SK-N-MC (cell line): Measurements from ENCODE around the gene ATP5F1D.

Source experiments
- DNase-seq: peaks from one replicate; pipeline ENCODE4 v3.0.0-alpha.2; 2011; ENCODE audit warnings: low read depth, low spot score
- H3K27ac ChIP-seq: fragments of 200-600 bp; sonication (generic); 2 replicates; pipeline ENCODE4 v1.5.1; 2016; ENCODE audit warnings: mixed run types
- H3K36me3 ChIP-seq: fragments of 200-600 bp; sonication (generic); 2 replicates; pipeline ENCODE4 v1.6.1; 2017; ENCODE audit warnings: antibody characterized with exemption, low read length, mixed read lengths; ENCODE audit not compliant: insufficient read depth
- H3K4me3 ChIP-seq: fragments of 200-600 bp; sonication (generic); 2 replicates; pipeline ENCODE4 v1.5.1; 2016
- H3K9ac ChIP-seq: fragments of 200-600 bp; sonication (generic); 2 replicates; pipeline ENCODE4 v1.8.0; 2017; ENCODE audit warnings: mixed run types, mixed read lengths; ENCODE audit not compliant: insufficient read length
- H3K9me3 ChIP-seq: fragments of 200-600 bp; sonication (generic); 2 replicates; pipeline ENCODE4 v1.6.1; 2017; ENCODE audit warnings: low read depth, mild to moderate bottlenecking, antibody characterized with exemption, low read length, moderate library complexity, mixed read lengths
- EZH2 ChIP-seq: fragments of 200-600 bp; sonication (generic); IDR thresholded peaks from one replicate; pipeline ENCODE4 v1.6.1; 2017; ENCODE audit warnings: antibody characterized with exemption
- FOXP2 ChIP-seq: optimal IDR thresholded peaks from 2 replicates; pipeline ENCODE3; 2011; ENCODE audit warnings: mild to moderate bottlenecking, moderate library complexity; ENCODE audit not compliant: insufficient read depth; ENCODE audit errors: extremely low read length, control extremely low read depth
- POLR2AphosphoS5 ChIP-seq: IDR thresholded peaks from 2 replicates; pipeline ENCODE4 v1.6.1; 2012; ENCODE audit warnings: mild to moderate bottlenecking, low read depth, low read length, borderline replicate concordance

ATP5F1D gene

DNA sequence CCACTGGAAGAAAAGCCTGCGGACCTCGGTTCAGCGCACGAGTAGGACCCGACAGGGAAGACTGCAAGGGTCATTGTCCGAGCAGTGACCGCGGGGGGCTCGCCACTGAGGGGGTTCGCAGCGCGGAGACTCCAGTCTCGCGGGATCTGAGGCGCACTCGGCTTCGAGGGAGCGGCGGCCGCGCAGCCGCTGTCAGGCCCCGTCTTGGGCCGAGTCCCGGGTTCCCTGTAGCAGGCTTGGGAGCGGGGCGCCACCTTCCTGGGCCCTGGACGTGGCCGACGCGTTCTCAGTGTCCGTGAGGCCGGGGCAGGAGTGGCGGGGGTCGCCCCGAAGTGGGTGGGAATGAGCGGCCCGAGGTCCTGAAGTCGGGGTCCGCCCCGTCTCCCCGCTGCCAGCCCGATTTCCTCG lies 33.3 kb downstream of the ATP5F1D start:
- H3K4me3 ChIP-seq = peak overlapping the region; percentile 93
- TF ChIP-seq POLR2AphosphoS5 (no peak), EZH2 (no peak), FOXP2 (no peak)
- H3K9me3 ChIP-seq = no peaks in the 10 kb centered on the region
- peaks cover 51% of the 10 kb centered on the region for H3K36me3 ChIP-seq
- peak overlapping the region; percentile 90 for H3K9ac ChIP-seq
- H3K27ac ChIP-seq = peak overlapping the region; percentile 98
- DNase-seq = no peak

DNA sequence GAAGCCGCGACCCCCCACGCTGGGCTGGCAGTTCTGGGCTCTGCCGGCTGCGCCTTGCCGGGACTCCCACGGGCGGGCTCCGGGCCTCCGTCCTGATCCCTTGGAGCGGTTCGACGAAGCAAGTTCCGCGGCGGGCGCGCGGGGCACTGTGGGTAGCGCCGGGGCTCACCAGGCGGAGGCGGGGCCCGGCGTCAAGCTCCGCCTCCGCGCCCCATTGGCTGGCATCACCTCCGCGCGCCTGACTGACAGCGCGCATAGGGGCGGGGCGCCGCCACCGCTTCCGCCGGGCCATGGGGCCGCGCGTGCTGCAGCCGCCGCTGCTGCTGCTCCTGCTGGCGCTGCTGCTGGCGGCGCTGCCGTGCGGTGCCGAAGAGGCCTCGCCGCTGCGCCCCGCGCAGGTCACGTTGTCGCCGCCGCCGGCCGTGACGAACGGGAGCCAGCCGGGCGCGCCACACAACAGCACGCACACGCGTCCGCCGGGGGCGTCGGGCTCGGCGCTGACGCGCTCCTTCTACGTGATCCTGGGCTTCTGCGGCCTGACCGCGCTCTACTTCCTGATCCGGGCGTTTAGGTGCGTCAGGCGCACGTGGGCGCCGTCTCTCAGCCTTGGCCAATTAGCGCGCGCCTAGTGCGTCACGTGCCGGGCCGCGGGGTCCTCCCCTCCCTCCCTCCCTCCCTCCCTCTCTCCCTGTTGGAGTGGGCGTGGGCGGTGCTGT lies 33.9 kb downstream of the ATP5F1D start, which contains the start of gene FAM174C:
Gene FAM174C, plus strand, starts transcription at position 271 of the 716 bp plus-strand sequence. Its CDS starts 20 bp downstream, at position 291.
- peak; percentile 82 for TF ChIP-seq POLR2AphosphoS5
- no peak for TF ChIP-seq EZH2
- TF ChIP-seq FOXP2 = no peak
- H3K9ac ChIP-seq = peak within 1 kb of the TSS; percentile 94
- H3K4me3 ChIP-seq = peak within 1 kb of the TSS; percentile 93
- H3K36me3 ChIP-seq = peaks cover 46% of the 10 kb centered on the region
- peak within 1 kb of the TSS; percentile 98 for H3K27ac ChIP-seq
- H3K9me3 ChIP-seq = no peaks in the 10 kb centered on the region
- DNase-seq = peak; percentile 86

DNA sequence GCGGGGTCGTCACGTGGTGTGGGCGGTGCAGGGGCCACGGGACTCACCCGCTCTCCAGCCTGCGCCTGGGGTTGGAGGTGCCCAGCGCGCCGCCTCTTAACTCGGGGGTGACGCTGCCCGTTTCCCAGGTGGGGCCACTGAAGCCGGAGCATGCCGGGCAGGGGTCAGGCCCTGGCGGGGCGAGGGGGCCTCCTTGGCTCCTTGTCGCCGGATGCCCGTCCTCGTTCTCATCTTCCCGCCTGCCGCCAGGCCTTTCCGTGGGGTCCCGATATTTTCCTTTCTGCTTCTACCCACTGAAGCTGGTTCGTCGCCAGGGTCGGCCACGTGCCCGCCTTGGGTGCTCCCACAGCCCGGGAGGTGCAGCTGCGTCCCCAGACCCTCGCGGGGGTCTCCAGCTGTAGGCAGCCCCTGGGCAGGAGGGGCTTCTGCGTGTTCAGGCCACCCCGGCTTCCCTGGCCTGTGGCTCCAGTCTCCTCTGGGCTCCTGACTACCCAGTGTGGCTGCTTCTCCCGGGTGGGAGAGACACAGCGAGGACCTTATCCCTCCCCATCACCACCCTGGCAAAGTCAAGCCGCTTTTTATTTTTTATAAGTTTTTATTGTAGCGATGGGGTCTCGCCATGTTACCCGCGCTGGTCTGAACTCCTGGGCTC lies 34.6 kb downstream of the ATP5F1D start:
- no peak for DNase-seq
- peaks cover 40% of the 10 kb centered on the region for H3K36me3 ChIP-seq
- peak overlapping the region; percentile 73 for H3K27ac ChIP-seq
- H3K9ac ChIP-seq = peak overlapping the region; percentile 94
- TF ChIP-seq POLR2AphosphoS5 (0 out of 2 replicates have a peak, but pooled peaks have one; percentile 45), FOXP2 (no peak)
- peak overlapping the region; percentile 93 for H3K4me3 ChIP-seq
- H3K9me3 ChIP-seq = no peaks in the 10 kb centered on the region

DNA sequence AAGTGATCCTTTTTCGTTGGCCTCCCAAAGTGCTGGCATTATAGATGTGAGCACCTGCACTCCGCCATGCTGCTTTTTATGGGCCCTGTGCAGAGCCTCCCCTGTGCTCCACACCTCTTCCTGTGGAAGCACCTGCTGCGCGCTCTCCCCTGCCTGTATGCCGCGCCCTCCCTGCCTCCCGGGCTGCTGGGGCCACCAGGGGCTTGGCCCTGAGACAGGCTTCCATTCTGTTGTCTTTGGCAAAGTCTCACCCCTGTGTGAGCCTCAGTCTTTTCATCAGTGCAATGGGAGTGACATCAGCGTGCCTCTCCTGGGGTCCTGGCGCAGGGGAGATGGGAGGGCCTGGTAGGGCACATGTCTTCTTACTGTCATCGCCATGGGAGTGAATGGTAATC lies 35.1 kb downstream of the ATP5F1D start:
- Histone ChIP-seq H3K9ac (peak overlapping the region; percentile 94), H3K36me3 (peaks cover 34% of the 10 kb centered on the region), H3K27ac (no peak overlapping the region), H3K9me3 (no peaks in the 10 kb centered on the region), H3K4me3 (peak overlapping the region; percentile 93)
- TF ChIP-seq EZH2 (no peak), POLR2AphosphoS5 (no peak), FOXP2 (no peak)
- DNase-seq = no peak

DNA sequence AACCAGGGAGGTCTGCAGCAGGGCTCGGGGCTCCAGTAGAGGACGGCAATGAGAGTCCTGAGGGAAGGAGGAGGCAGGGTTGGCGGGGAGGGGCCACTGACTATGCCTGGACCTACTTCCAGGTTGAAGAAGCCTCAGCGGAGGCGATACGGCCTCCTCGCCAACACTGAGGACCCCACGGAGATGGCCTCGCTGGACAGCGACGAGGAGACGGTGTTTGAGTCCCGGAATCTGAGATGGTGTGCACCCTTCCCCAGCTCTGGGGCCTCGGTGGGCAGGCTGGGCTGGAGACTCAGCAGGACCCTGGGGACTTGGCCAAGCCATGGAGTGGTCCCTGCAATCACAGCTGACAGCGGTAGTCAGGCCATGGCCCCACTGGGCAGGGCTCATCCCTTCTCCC lies 35.5 kb downstream of the ATP5F1D start:
- peaks cover 30% of the 10 kb centered on the region for H3K36me3 ChIP-seq
- no peak overlapping the region for H3K4me3 ChIP-seq
- H3K9me3 ChIP-seq = no peaks in the 10 kb centered on the region
- H3K9ac ChIP-seq = no peak overlapping the region
- no peak overlapping the region for H3K27ac ChIP-seq
- no peak for DNase-seq
- TF ChIP-seq FOXP2 = no peak
- TF ChIP-seq EZH2 = no peak
- no peak for TF ChIP-seq POLR2AphosphoS5

DNA sequence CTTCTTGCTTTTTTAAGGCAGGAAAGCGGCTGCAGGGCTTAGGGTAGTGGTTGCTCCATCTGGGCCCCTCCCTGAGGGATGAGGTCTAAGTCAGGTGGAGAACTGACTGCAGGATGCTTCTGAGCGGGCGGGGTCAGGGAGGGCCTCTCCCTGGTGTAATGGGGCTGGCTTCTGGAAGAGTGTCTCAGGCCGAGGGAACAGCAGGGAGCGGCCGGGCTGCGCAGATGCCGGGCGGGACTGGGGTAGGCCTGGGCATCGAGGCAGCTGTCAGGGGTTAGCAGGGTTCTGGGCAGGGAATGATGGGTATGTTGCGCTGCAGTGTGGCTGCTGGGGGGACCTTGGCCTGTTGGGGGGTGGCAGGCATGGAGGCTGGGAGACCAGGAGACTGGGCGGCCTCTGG lies 36.5 kb downstream of the ATP5F1D start:
- Histone ChIP-seq H3K9ac (no peak overlapping the region), H3K4me3 (no peak overlapping the region), H3K36me3 (peaks cover 20% of the 10 kb centered on the region), H3K27ac (no peak overlapping the region), H3K9me3 (no peaks in the 10 kb centered on the region)
- DNase-seq = no peak
- no peak for TF ChIP-seq FOXP2
- TF ChIP-seq EZH2 = no peak

DNA sequence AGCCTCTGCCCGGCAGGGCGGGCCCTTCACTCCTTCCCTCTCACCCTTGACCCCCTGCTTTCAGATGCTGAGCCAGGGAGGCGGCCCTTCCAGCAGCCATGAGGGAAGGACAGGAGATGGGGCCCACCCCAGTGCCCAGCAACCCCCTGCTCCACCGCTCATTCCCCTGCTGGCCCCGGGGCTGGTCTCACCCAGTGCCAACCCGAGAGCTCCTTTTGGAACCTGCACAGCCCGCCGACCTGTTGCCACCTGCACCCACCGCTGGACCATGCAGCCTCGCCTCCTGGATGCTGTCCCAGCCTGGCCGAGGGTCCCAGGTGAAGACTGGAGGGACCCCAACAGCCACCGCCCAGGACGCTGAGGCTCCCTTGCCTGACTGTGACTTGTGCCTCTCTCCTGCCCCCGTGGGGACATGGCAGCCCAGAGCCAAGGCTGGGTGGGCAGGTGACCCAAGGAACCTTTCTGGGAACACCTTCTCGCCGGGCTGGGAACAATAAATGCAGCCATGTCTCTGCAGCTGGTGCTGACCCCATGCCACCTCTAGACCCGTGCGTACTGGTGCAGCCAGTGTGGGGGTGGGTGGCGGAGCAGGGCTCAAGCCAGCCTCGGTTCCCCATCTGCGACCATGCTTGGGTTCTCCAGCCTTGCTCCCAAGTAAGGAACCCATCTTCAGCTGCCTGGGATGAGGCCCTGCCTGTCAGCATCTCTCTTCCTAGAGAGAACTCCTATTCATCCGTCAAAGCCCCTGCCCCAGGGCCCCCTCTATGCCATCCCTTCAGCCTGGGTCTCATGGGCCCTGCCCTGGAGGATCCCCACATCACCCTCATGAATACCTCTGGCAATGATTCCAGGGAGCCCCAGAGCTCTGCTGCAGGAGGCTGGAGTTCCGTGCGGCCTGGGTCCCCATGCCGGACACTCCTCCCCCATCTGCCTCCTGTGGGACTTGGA lies 37.4 kb downstream of the ATP5F1D start:
- Histone ChIP-seq H3K27ac (no peak overlapping the region), H3K9ac (no peak overlapping the region), H3K9me3 (no peaks in the 10 kb centered on the region), H3K36me3 (peaks cover 11% of the 10 kb centered on the region), H3K4me3 (no peak overlapping the region)
- TF ChIP-seq EZH2 = no peak
- TF ChIP-seq POLR2AphosphoS5 = no peak
- TF ChIP-seq FOXP2 = no peak
- no peak for DNase-seq
